ENCODE results near the gene PTPRU. TPM values are rescaled to one million over a fixed set of nuclear protein-coding genes. Genes with fewer than 3 reads are reported as not detected.

The PTPRU gene
- total RNA-seq, 2 experiments from 2014 or later: 0.16 to 0.56 TPM

DNA sequence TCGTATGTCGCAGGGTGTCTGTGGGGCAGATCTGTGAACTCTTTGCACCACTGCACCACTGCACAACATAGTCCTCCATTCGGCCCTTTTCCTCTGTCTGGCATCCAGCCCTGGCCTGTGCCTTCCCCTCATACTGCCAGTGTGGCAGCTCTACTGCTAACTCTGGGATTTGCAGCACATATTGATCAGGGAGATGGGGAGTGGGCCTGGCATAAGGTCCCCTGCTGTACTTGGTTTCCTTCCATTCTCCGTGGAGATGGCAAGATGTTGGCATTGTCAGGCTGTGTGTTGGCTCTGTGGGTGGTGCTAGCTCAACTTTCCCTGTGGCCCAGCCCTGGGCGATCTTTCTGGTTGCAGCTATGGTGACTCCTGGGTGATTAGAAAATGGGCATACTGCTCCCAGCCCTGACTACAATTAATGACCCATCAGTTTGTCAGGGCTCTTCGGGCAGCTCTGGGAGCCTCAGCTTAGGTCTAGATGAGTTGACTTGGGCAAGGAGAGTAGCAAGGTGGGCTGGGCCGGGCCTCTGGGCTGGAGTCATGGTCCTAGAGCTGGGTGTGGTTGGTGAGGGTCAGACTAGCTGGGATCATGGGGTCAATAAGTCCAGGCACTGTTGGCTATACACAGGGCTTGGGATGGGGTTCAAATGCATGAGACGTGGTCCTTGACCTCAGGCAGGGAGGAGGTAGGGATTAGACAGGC, 11.4 kb downstream of the PTPRU start:
- no peaks in the 10 kb centered on the region for H3K4me1 ChIP-seq (ENCODE audit: insufficient read depth, low read length)
- Mint-ChIP-seq H3K9me3 (no peaks in the 10 kb centered on the region), H3K36me3 (ENCODE audit: low read depth) (no peaks in the 10 kb centered on the region), H3K4me3 (no peak overlapping the region), H3K4me1 (ENCODE audit: low read depth) (no peaks in the 10 kb centered on the region), H3K27me3 (peaks cover 9% of the 10 kb centered on the region), H3K27ac (no peak overlapping the region)
- H3K27me3 ChIP-seq (ENCODE audit: control insufficient read depth in 1 of 2, insufficient read depth in 2 of 2, low read length in 2 of 2): peaks cover 0 to 3% of the 10 kb centered on the region in 2 experiments
- no peak for TF ChIP-seq CTCF (IDR thresholded peaks at IDR 0.05)
- no peak for ATAC-seq (ENCODE audit: poor library complexity)
- ChIA-PET POLR2A (no interaction called here), CTCF (no interaction called here)
- no peak for DNase-seq
- H3K9me3 ChIP-seq (ENCODE audit: control insufficient read depth in 1 of 2, insufficient read depth in 1 of 2, low read length in 2 of 2): no peaks in the 10 kb centered on the region
- no peaks in the 10 kb centered on the region for H3K36me3 ChIP-seq (ENCODE audit: insufficient read depth, low read length)
- H3K4me3 ChIP-seq (ENCODE audit: low read length): no peak overlapping the region
- H3K27ac ChIP-seq (ENCODE audit: low read depth in 1 of 2, low read length in 2 of 2): no peak overlapping the region
- intact Hi-C loops (cut with DNase I, micrococcal nuclease): no loop called here

GRCh38 chr1:29248409-29248808, 12.1 kb downstream of the PTPRU start:
- H3K36me3 ChIP-seq (ENCODE audit: insufficient read depth, low read length): no peaks in the 10 kb centered on the region
- no peak overlapping the region for H3K4me3 Mint-ChIP-seq
- DNase-seq: no peak
- peaks cover 0 to 3% of the 10 kb centered on the region in 2 experiments for H3K27me3 ChIP-seq (ENCODE audit: control insufficient read depth in 1 of 2, insufficient read depth in 2 of 2, low read length in 2 of 2)
- H3K27ac ChIP-seq (ENCODE audit: low read depth in 1 of 2, low read length in 2 of 2): no peak overlapping the region
- TF ChIP-seq CTCF (IDR thresholded peaks at IDR 0.05): no peak
- H3K9me3 ChIP-seq (ENCODE audit: control insufficient read depth in 1 of 2, insufficient read depth in 1 of 2, low read length in 2 of 2): no peaks in the 10 kb centered on the region
- no peaks in the 10 kb centered on the region for H3K4me1 Mint-ChIP-seq (ENCODE audit: low read depth)
- CTCF ChIA-PET: no interaction called here
- peaks cover 9% of the 10 kb centered on the region for H3K27me3 Mint-ChIP-seq
- intact Hi-C loops (cut with DNase I, micrococcal nuclease): no loop called here
- ATAC-seq (ENCODE audit: poor library complexity): no peak
- no peaks in the 10 kb centered on the region for H3K36me3 Mint-ChIP-seq (ENCODE audit: low read depth)
- POLR2A ChIA-PET: no interaction called here
- no peak overlapping the region for H3K4me3 ChIP-seq (ENCODE audit: low read length)
- no peaks in the 10 kb centered on the region for H3K9me3 Mint-ChIP-seq
- H3K27ac Mint-ChIP-seq: no peak overlapping the region
- H3K4me1 ChIP-seq (ENCODE audit: insufficient read depth, low read length): no peaks in the 10 kb centered on the region

- TF ChIP-seq CTCF (IDR thresholded peaks at IDR 0.05): no peak
- no peaks in the 10 kb centered on the region for H3K36me3 Mint-ChIP-seq (ENCODE audit: low read depth)
- ATAC-seq (ENCODE audit: poor library complexity) (no peak), DNase-seq (no peak)
- H3K9me3 Mint-ChIP-seq: no peaks in the 10 kb centered on the region
- CTCF ChIA-PET: no interaction called here
- peaks cover 9% of the 10 kb centered on the region for H3K27me3 Mint-ChIP-seq
- POLR2A ChIA-PET: no interaction called here
- H3K27ac Mint-ChIP-seq: no peak overlapping the region
- no peaks in the 10 kb centered on the region for H3K27me3 ChIP-seq (ENCODE audit: control insufficient read depth in 1 of 2, insufficient read depth in 2 of 2, low read length in 2 of 2)
- no peaks in the 10 kb centered on the region for H3K36me3 ChIP-seq (ENCODE audit: insufficient read depth, low read length)
- H3K4me3 Mint-ChIP-seq: no peak overlapping the region
- H3K4me3 ChIP-seq (ENCODE audit: low read length): no peak overlapping the region
- no peak overlapping the region for H3K27ac ChIP-seq (ENCODE audit: low read depth in 1 of 2, low read length in 2 of 2)
- H3K9me3 ChIP-seq (ENCODE audit: control insufficient read depth in 1 of 2, insufficient read depth in 1 of 2, low read length in 2 of 2): no peaks in the 10 kb centered on the region
- no peaks in the 10 kb centered on the region for H3K4me1 Mint-ChIP-seq (ENCODE audit: low read depth)
- intact Hi-C loops (cut with DNase I, micrococcal nuclease): no loop called here
- no peaks in the 10 kb centered on the region for H3K4me1 ChIP-seq (ENCODE audit: insufficient read depth, low read length)
Measured at GRCh38 chr1:29249170-29249691, 12.9 kb downstream of the PTPRU start.

Measured in CD4-positive, alpha-beta T cell (primary cell).